Measurements from ENCODE around the gene SLC13A2. TPM values are rescaled to one million over a fixed set of nuclear protein-coding genes. Genes with fewer than 3 reads are reported as not detected.

The SLC13A2 gene
- total RNA-seq, 1 experiment from 2014 or later, result not detected

GRCh38 chr17:28470914-28471366, 2.5 kb upstream of the SLC13A2 start:
- DNase-seq (ENCODE audit: low spot score), result no peak

GRCh38 chr17:28471531-28472342, 1.7 kb upstream of the SLC13A2 start:
- no peak for DNase-seq (ENCODE audit: low spot score)

GRCh38 chr17:28472871-28473497, 460 bp upstream of the SLC13A2 start:
- DNase-seq (ENCODE audit: low spot score), result no peak

- no peak for DNase-seq (ENCODE audit: low spot score)
Observed at GRCh38 chr17:28474111-28474531, 677 bp downstream of the SLC13A2 start.

GRCh38 chr17:28475151-28475900, 1.9 kb downstream of the SLC13A2 start:
- DNase-seq (ENCODE audit: low spot score), result no peak

- no peak for DNase-seq (ENCODE audit: low spot score)
Observed at GRCh38 chr17:28476076-28476865, 2.8 kb downstream of the SLC13A2 start.

GRCh38 chr17:28477928-28478327, 4.5 kb downstream of the SLC13A2 start:
- no peak for DNase-seq (ENCODE audit: low spot score)

GRCh38 chr17:28478712-28479615, 5.5 kb downstream of the SLC13A2 start:
- DNase-seq (ENCODE audit: low spot score), result no peak

- no peak for DNase-seq (ENCODE audit: low spot score)
Observed at GRCh38 chr17:28480278-28480677, 6.8 kb downstream of the SLC13A2 start.

- DNase-seq (ENCODE audit: low spot score), result no peak
Observed at GRCh38 chr17:28480799-28481571, 7.5 kb downstream of the SLC13A2 start.

GRCh38 chr17:28482551-28483199, 9.2 kb downstream of the SLC13A2 start:
- no peak for DNase-seq (ENCODE audit: low spot score)

- DNase-seq (ENCODE audit: low spot score), result no peak
Observed at GRCh38 chr17:28484296-28484695, 10.9 kb downstream of the SLC13A2 start.

- DNase-seq (ENCODE audit: low spot score), result no peak
Observed at GRCh38 chr17:28485049-28485448, 11.6 kb downstream of the SLC13A2 start.

GRCh38 chr17:28487881-28488532, 14.6 kb downstream of the SLC13A2 start:
- no peak for DNase-seq (ENCODE audit: low spot score)

GRCh38 chr17:28488533-28489276, 15.3 kb downstream of the SLC13A2 start:
- DNase-seq (ENCODE audit: low spot score), result no peak

GRCh38 chr17:28491286-28491685, 17.8 kb downstream of the SLC13A2 start:
- no peak for DNase-seq (ENCODE audit: low spot score)

GRCh38 chr17:28491860-28492259, 18.4 kb downstream of the SLC13A2 start:
- DNase-seq (ENCODE audit: low spot score), result no peak
